B cell (primary cell): ENCODE results near the gene ZNF346. TPM values are rescaled to one million over a fixed set of nuclear protein-coding genes. Genes with fewer than 3 reads are reported as not detected.

Experiments used
- ATAC-seq: fragments of 200-7000 bp; cut with Tn5 transposase; one replicate; pipeline ENCODE4 v1.10.0; 2021; ENCODE audit warnings: low read depth, mild to moderate bottlenecking, moderate number of reproducible peaks, moderate library complexity
- CTCF ChIA-PET: fragments of 350-600 bp; sonication (Branson Sonifier 250); formaldehyde crosslinking; loops from one replicate; lab custom pipeline; 2021; ENCODE audit warnings: antibody characterized with exemption, inconsistent platforms; lab: Charles Lee
- POLR2A ChIA-PET: fragments of 350-600 bp; sonication (Branson Sonifier 250); formaldehyde crosslinking; loops from one replicate; lab custom pipeline; 2021; ENCODE audit warnings: antibody characterized with exemption; lab: Charles Lee
- DNase-seq: peaks from one replicate; pipeline ENCODE4 v3.0.0; 2013
- H2AFZ ChIP-seq: 2 replicates; pipeline ENCODE4 v1.6.1; 2012; ENCODE audit warnings: mild to moderate bottlenecking, low read depth, low read length; ENCODE audit not compliant: insufficient read depth, poor library complexity, severe bottlenecking
- H3K27ac ChIP-seq, 2 donors: 1 replicate in 1 of 2; 2 replicates in 1 of 2; pipeline ENCODE4 v1.5.1; 2012 to 2013; ENCODE audit warnings: low read length in 2 of 2, mild to moderate bottlenecking in 2 of 2, moderate library complexity in 1 of 2
- H3K27me3 ChIP-seq, 4 experiments: fragments of 200-600 bp in 1 of 4; sonication (generic) in 1 of 4; replicated peaks in 1 of 4; 1 replicate in 2 of 4; 2 replicates in 2 of 4; pipeline versions ENCODE4 v1.6.1 to v1.7.0; 2013 to 2016; ENCODE audit warnings: low read length in 3 of 4, mild to moderate bottlenecking in 2 of 4, mixed read lengths in 1 of 4, moderate library complexity in 1 of 4; ENCODE audit not compliant: insufficient read depth in 4 of 4, control insufficient read depth in 3 of 4; ENCODE audit errors: control extremely low read depth in 1 of 4
- H3K36me3 ChIP-seq, 2 experiments: replicated peaks in 1 of 2; 1 replicate in 1 of 2; 2 replicates in 1 of 2; pipeline versions ENCODE4 v1.6.1 to v1.7.1; 2013; ENCODE audit warnings: low read length in 1 of 2; ENCODE audit not compliant: insufficient read depth in 2 of 2, control insufficient read depth in 1 of 2; ENCODE audit errors: control extremely low read depth in 1 of 2, extremely low read depth in 1 of 2
- H3K4me1 ChIP-seq, 2 donors: fragments of 200-600 bp in 1 of 2; sonication (generic) in 1 of 2; 1 replicate in 1 of 2; 2 replicates in 1 of 2; pipeline versions ENCODE4 v1.5.1 to v1.6.1; 2013 to 2017; ENCODE audit warnings: low read length in 2 of 2; ENCODE audit not compliant: control insufficient read depth in 2 of 2, insufficient read depth in 2 of 2
- H3K4me2 ChIP-seq: replicated peaks from 2 replicates; pipeline ENCODE3; 2012; ENCODE audit warnings: mild to moderate bottlenecking, low read depth, low read length; ENCODE audit not compliant: poor library complexity, severe bottlenecking
- H3K4me3 ChIP-seq, 5 experiments: fragments of 200-600 bp in 1 of 5; sonication (generic) in 1 of 5; 1 replicate in 3 of 5; 2 replicates in 2 of 5; pipeline versions ENCODE4 v1.5.1 to v1.7.0; 2011 to 2016; ENCODE audit warnings: low read length in 4 of 5, mild to moderate bottlenecking in 4 of 5, low read depth in 2 of 5, control low read depth in 1 of 5, moderate library complexity in 1 of 5; ENCODE audit not compliant: insufficient read depth in 1 of 5; ENCODE audit errors: control extremely low read depth in 1 of 5, extremely low read depth in 1 of 5
- H3K79me2 ChIP-seq: fragments of 200-600 bp; sonication (generic); one replicate; pipeline ENCODE4 v1.6.0; 2016; ENCODE audit warnings: low read length; ENCODE audit not compliant: control insufficient read depth, insufficient read depth
- H3K9ac ChIP-seq: fragments of 200-600 bp; sonication (generic); 2 replicates; pipeline ENCODE4 v1.6.1; 2017; ENCODE audit warnings: mild to moderate bottlenecking, low read length, moderate library complexity
- H3K9me3 ChIP-seq, 3 donors: one replicate each; pipeline versions ENCODE4 v1.6.1 to v1.7.1; 2013; ENCODE audit warnings: low read length in 2 of 3; ENCODE audit not compliant: control insufficient read depth in 2 of 3, insufficient read depth in 1 of 3; ENCODE audit errors: control extremely low read depth in 1 of 3
- H4K20me1 ChIP-seq: 2 replicates; pipeline ENCODE4 v1.6.0; 2012; ENCODE audit warnings: mild to moderate bottlenecking, low read length; ENCODE audit not compliant: insufficient read depth, control insufficient read depth, poor library complexity, severe bottlenecking
- H3K27ac Mint-ChIP-seq: one replicate; pipeline ENCODE4 v1.8.0; 2021; ENCODE audit warnings: mixed read lengths
- H3K27me3 Mint-ChIP-seq: one replicate; pipeline ENCODE4 v1.8.0; 2021; ENCODE audit warnings: mixed read lengths
- H3K4me1 Mint-ChIP-seq: one replicate; pipeline ENCODE4 v1.8.0; 2021; ENCODE audit warnings: mixed read lengths
- H3K4me3 Mint-ChIP-seq: one replicate; pipeline ENCODE4 v1.8.0; 2021; ENCODE audit warnings: mixed read lengths
- H3K9me3 Mint-ChIP-seq: one replicate; pipeline ENCODE4 v1.8.0; 2022; ENCODE audit warnings: mixed read lengths; ENCODE audit not compliant: insufficient read depth
- CTCF ChIP-seq: fragments of 200-600 bp; IDR thresholded peaks from one replicate; pipeline ENCODE4 v1.8.0; 2022; ENCODE audit warnings: antibody characterized with exemption, mild to moderate bottlenecking
- EZH2 ChIP-seq: IDR thresholded peaks from 2 replicates; pipeline ENCODE4 v1.6.1; 2012; ENCODE audit warnings: borderline replicate concordance, low read depth, mild to moderate bottlenecking, moderate library complexity, low read length; ENCODE audit not compliant: insufficient read depth, poor library complexity, severe bottlenecking
- WGBS: methylation state at CpG from one replicate; pipeline ENCODE4 v1.1.5; 2013; ENCODE audit warnings: missing lambda C conversion rate; ENCODE audit not compliant: insufficient coverage; 5-methylcytosine and 5-hydroxymethylcytosine counted together
- intact Hi-C: fragments of 100-400 bp; cut with micrococcal nuclease; formaldehyde crosslinking; loops from one replicate; pipeline ENCODE4 v1.10.0; 2022
- polyA plus RNA-seq: library from polyadenylated mRNA; depleted of rRNA; stranded (reverse); fragments of >200 nt; gene quantifications from 2 replicates; pipeline ENCODE4 v1.2.3, GENCODE V29; 2012
- total RNA-seq, 2 donors: library from RNA; stranded (reverse); fragments of 120-200 nt in 1 of 2; gene quantifications; 1 replicate in 1 of 2; 2 replicates in 1 of 2; pipeline versions ENCODE4 v1.2.3 to v1.2.4, GENCODE V29; 2013 to 2022

ZNF346 gene
- total and polyA plus RNA-seq, 2 donors (not counting 1 experiment from before 2014, with no cell fraction given), result 20.2 to 38.4 TPM

- POLR2A ChIA-PET, result no interaction called here
- H3K27ac ChIP-seq, result no peak overlapping the region
- H3K4me1 ChIP-seq, result peaks cover 12 to 13% of the 10 kb centered on the region in 2 donors
- Mint-ChIP-seq H3K27ac (no peak overlapping the region), H3K4me3 (no peak overlapping the region), H3K27me3 (peaks cover 4% of the 10 kb centered on the region), H3K4me1 (peaks cover 13% of the 10 kb centered on the region), H3K9me3 (no peaks in the 10 kb centered on the region)
- no peaks in the 10 kb centered on the region for H3K79me2 ChIP-seq
- no peaks in the 10 kb centered on the region for H4K20me1 ChIP-seq
- intact Hi-C loops, result no loop called here
- 93% methylated on average over 12 of the region's 13 CpGs for WGBS
- DNase-seq (no peak), ATAC-seq (no peak)
- no peak overlapping the region for H3K9ac ChIP-seq
- H2AFZ ChIP-seq, result no peak overlapping the region
- H3K4me2 ChIP-seq, result no peak overlapping the region
- no peak for TF ChIP-seq CTCF
- TF ChIP-seq EZH2, result no peak
- peaks cover 0 to 14% (median 3%) of the 10 kb centered on the region in 4 experiments for H3K27me3 ChIP-seq
- CTCF ChIA-PET, result interaction anchor here (1.1 kb wide), 1 partner anchor 20 kb away, joined by 3 read pairs; no protein-coding TSS in a partner anchor
- H3K4me3 ChIP-seq, result no peak overlapping the region
- H3K36me3 ChIP-seq, result no peaks in the 10 kb centered on the region
- peaks cover 0 to 5% (median 0%) of the 10 kb centered on the region in 3 donors for H3K9me3 ChIP-seq
Observed at GRCh38 chr5:177090813-177091212, 68.3 kb downstream of the ZNF346 start.

DNA sequence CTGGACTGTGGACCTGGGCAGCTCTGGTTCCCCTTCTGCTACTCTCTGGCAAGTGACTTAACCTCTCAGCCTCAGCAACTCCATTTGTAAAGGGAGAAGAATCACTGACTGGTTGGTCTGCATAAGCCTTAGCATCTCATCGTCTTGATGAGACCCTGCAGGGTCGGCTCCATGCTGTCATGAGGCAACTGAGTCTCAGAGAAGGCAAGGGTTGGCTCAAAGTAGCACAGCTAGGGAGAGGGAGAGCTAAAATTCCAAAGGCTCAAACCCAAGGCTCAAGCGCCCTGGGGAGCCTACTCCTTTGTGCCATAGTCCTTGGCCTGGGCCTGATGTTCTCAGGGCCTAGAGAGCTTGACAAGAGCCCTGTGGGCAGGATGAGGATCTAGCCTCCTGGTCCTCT lies 68.7 kb downstream of the ZNF346 start:
- no peak overlapping the region for H3K4me3 Mint-ChIP-seq
- H3K9me3 Mint-ChIP-seq, result no peaks in the 10 kb centered on the region
- CTCF ChIA-PET, result interaction anchor here (1.1 kb wide), 1 partner anchor 20 kb away, joined by 3 read pairs; no protein-coding TSS in a partner anchor
- POLR2A ChIA-PET, result no interaction called here
- Histone ChIP-seq H3K27me3 (peaks cover 0 to 14% (median 3%) of the 10 kb centered on the region in 4 experiments), H3K4me1 (peaks cover 10% of the 10 kb centered on the region in 2 donors), H2AFZ (no peak overlapping the region), H3K4me2 (no peak overlapping the region), H3K27ac (no peak overlapping the region), H3K9me3 (peaks cover 0 to 5% (median 0%) of the 10 kb centered on the region in 3 donors), H3K36me3 (no peaks in the 10 kb centered on the region), H3K79me2 (no peaks in the 10 kb centered on the region), H3K9ac (no peak overlapping the region), H3K4me3 (no peak overlapping the region), H4K20me1 (no peaks in the 10 kb centered on the region)
- H3K4me1 Mint-ChIP-seq, result peaks cover 9% of the 10 kb centered on the region
- intact Hi-C loops, result no loop called here
- WGBS, result 85% methylated on average over 3 of the region's 3 CpGs
- peaks cover 4% of the 10 kb centered on the region for H3K27me3 Mint-ChIP-seq
- TF ChIP-seq CTCF (no peak), EZH2 (no peak)
- no peak overlapping the region for H3K27ac Mint-ChIP-seq
- ATAC-seq, result no peak
- no peak for DNase-seq
